Transverse colon (tissue), 3 donors: ENCODE measurements around the gene FRY.

Experiments
- POLR2A ChIP-seq: fragments of 450-650 bp; IDR thresholded peaks from one replicate; pipeline ENCODE4 v1.6.1; 2016; ENCODE audit warnings: antibody characterized with exemption, mild to moderate bottlenecking, moderate library complexity
- POLR2AphosphoS5 ChIP-seq, 3 donors: sonication (generic); formaldehyde crosslinking; IDR thresholded peaks; one replicate each; pipeline ENCODE4 v1.6.1; 2016; ENCODE audit warnings: antibody characterized with exemption in 3 of 3

GRCh38 chr13:32202268-32202667 lies 170.7 kb downstream of the FRY start:
- TF ChIP-seq POLR2A (no peak), POLR2AphosphoS5 (IDR thresholded peaks at IDR 0.05) (no peak)
